ENCODE data around the gene KRT32. TPM values are rescaled to one million over a fixed set of nuclear protein-coding genes. Genes with fewer than 3 reads are reported as not detected.

Gene KRT32
- polyA plus RNA-seq, 1 donor (not counting 4 experiments of a cell fraction or from before 2014, with no cell fraction given) = not detected

DNA sequence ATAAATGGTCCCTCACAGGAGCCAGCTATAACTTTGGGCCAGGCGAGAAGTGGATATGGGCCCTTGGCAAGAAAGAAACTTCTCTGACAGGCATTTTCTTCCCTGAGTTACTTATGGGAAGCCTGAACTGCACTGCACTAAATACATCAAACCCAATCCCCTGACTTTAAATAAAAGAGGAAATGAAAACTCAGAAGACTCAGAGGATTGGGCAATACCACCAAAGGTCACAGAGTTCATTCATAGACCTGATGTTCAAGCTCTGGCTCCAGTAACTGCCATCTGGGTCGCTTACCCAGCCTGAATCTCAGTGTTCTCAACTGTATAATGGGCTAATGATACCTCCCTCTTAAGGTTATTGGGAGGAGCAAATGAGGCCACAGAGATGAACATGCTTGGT lies 12.9 kb upstream of the KRT32 start:
- Histone ChIP-seq H3K4me3 (ENCODE audit: control insufficient read depth in 2 of 3, extremely low read depth in 1 of 3, insufficient read depth in 2 of 3, low read depth in 1 of 3, low read length in 3 of 3) (no peak overlapping the region), H3K27me3 (ENCODE audit: control insufficient read depth, extremely low read depth, insufficient read depth, low read length) (no peaks in the 10 kb centered on the region), H4K20me1 (ENCODE audit: control insufficient read depth, extremely low read depth, insufficient read depth, low read length) (no peaks in the 10 kb centered on the region), H3K36me3 (ENCODE audit: control insufficient read depth in 2 of 2, extremely low read depth in 1 of 2, insufficient read depth in 2 of 2, low read length in 2 of 2) (no peaks in the 10 kb centered on the region), H3K79me2 (ENCODE audit: control insufficient read depth, insufficient read depth, low read length) (no peaks in the 10 kb centered on the region), H3K4me2 (ENCODE audit: control insufficient read depth, extremely low read depth, insufficient read depth, low read depth, low read length) (no peak overlapping the region), H3K9me1 (ENCODE audit: control insufficient read depth, extremely low read depth, insufficient read depth, low read length) (no peaks in the 10 kb centered on the region), H3K27ac (ENCODE audit: control insufficient read depth, insufficient read depth, low read length) (no peak overlapping the region), H3K9ac (ENCODE audit: control insufficient read depth, extremely low read depth, insufficient read depth, low read length) (no peak overlapping the region), H3K4me1 (ENCODE audit: control insufficient read depth, extremely low read depth, insufficient read depth, low read length) (no peaks in the 10 kb centered on the region), H2AFZ (ENCODE audit: control insufficient read depth, low read length) (no peak overlapping the region), H3K9me3 (ENCODE audit: control insufficient read depth, low read depth, low read length) (no peaks in the 10 kb centered on the region)
- dilution Hi-C loops (cut with MboI; ENCODE audit: extremely low pct_ligation_motif_present, low sequenced_read_pairs) = no loop called here
- DNase-seq (ENCODE audit: low read depth, low spot score) = no peak
- FAIRE-seq = no peak
- TF ChIP-seq, protein P1, sequence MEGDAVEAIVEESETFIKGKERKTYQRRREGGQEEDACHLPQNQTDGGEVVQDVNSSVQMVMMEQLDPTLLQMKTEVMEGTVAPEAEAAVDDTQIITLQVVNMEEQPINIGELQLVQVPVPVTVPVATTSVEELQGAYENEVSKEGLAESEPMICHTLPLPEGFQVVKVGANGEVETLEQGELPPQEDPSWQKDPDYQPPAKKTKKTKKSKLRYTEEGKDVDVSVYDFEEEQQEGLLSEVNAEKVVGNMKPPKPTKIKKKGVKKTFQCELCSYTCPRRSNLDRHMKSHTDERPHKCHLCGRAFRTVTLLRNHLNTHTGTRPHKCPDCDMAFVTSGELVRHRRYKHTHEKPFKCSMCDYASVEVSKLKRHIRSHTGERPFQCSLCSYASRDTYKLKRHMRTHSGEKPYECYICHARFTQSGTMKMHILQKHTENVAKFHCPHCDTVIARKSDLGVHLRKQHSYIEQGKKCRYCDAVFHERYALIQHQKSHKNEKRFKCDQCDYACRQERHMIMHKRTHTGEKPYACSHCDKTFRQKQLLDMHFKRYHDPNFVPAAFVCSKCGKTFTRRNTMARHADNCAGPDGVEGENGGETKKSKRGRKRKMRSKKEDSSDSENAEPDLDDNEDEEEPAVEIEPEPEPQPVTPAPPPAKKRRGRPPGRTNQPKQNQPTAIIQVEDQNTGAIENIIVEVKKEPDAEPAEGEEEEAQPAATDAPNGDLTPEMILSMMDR (optimal IDR thresholded peaks at IDR 0.05 in 1 of 3, IDR thresholded peaks at IDR 0.05 in 1 of 3, conservative IDR thresholded peaks at IDR 0.05 in 1 of 3; ENCODE audit: extremely low read depth in 1 of 3, insufficient read depth in 2 of 3, low read length in 3 of 3) = no peak
- TF ChIP-seq EZH2 (IDR thresholded peaks at IDR 0.05; ENCODE audit: low read length) = no peak

DNA sequence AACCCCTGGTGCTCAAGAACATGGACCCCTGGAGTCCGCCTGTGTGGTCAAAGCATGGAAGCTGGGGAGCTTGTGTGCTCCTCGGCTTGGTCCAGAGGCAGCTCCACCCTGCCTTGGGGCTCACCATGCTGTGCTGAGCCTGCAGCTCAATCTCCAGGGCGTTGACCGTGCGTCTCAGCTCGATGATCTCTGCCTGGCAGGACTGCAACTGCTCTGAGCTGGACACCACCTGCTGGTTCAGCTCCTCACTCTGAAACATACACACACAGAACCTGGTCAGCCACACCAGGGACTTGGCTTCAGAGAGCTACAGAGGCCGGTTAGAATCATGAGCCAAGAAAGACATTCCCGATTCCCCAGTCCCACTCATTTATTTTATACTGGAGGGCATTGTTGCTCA lies 11.1 kb upstream of the KRT32 start:
- Histone ChIP-seq H3K4me1 (ENCODE audit: control insufficient read depth, extremely low read depth, insufficient read depth, low read length) (no peaks in the 10 kb centered on the region), H3K36me3 (ENCODE audit: control insufficient read depth in 2 of 2, extremely low read depth in 1 of 2, insufficient read depth in 2 of 2, low read length in 2 of 2) (no peaks in the 10 kb centered on the region), H3K9me1 (ENCODE audit: control insufficient read depth, extremely low read depth, insufficient read depth, low read length) (no peaks in the 10 kb centered on the region), H3K4me3 (ENCODE audit: control insufficient read depth in 2 of 3, extremely low read depth in 1 of 3, insufficient read depth in 2 of 3, low read depth in 1 of 3, low read length in 3 of 3) (no peak overlapping the region), H3K79me2 (ENCODE audit: control insufficient read depth, insufficient read depth, low read length) (no peaks in the 10 kb centered on the region), H3K9me3 (ENCODE audit: control insufficient read depth, low read depth, low read length) (no peaks in the 10 kb centered on the region), H3K4me2 (ENCODE audit: control insufficient read depth, extremely low read depth, insufficient read depth, low read depth, low read length) (no peak overlapping the region), H4K20me1 (ENCODE audit: control insufficient read depth, extremely low read depth, insufficient read depth, low read length) (no peaks in the 10 kb centered on the region), H3K27me3 (ENCODE audit: control insufficient read depth, extremely low read depth, insufficient read depth, low read length) (no peaks in the 10 kb centered on the region), H3K9ac (ENCODE audit: control insufficient read depth, extremely low read depth, insufficient read depth, low read length) (no peak overlapping the region), H2AFZ (ENCODE audit: control insufficient read depth, low read length) (no peak overlapping the region), H3K27ac (ENCODE audit: control insufficient read depth, insufficient read depth, low read length) (no peak overlapping the region)
- TF ChIP-seq, protein P1 (optimal IDR thresholded peaks at IDR 0.05 in 1 of 3, IDR thresholded peaks at IDR 0.05 in 1 of 3, conservative IDR thresholded peaks at IDR 0.05 in 1 of 3; ENCODE audit: extremely low read depth in 1 of 3, insufficient read depth in 2 of 3, low read length in 3 of 3) = no peak
- no peak for TF ChIP-seq EZH2 (IDR thresholded peaks at IDR 0.05; ENCODE audit: low read length)
- DNase-seq (ENCODE audit: low read depth, low spot score) (no peak), FAIRE-seq (no peak)
- dilution Hi-C loops (cut with MboI; ENCODE audit: extremely low pct_ligation_motif_present, low sequenced_read_pairs) = no loop called here

Measured in keratinocyte (primary cell).